Gastrocnemius medialis (tissue), 4 donors: Measurements from ENCODE around the gene MTERF1. TPM values are rescaled to one million over a fixed set of nuclear protein-coding genes. Genes with fewer than 3 reads are reported as not detected.

Source experiments
- ATAC-seq, 2 donors: fragments of 150-250 bp; one replicate each; pipeline ENCODE4 v1.9.1; 2016
- DNase-seq, 2 donors: peaks; one replicate each; pipeline ENCODE4 v3.0.0-alpha.2; 2019
- H3K27ac ChIP-seq, 4 donors: fragments of 200-600 bp; sonication (generic); 1 replicate in 1 of 4; 2 replicates in 3 of 4; pipeline ENCODE4 v1.5.1; 2016 to 2018; ENCODE audit warnings: mild to moderate bottlenecking in 2 of 4, moderate library complexity in 1 of 4
- H3K27me3 ChIP-seq, 3 donors: fragments of 200-600 bp; sonication (generic) in 2 of 3; 1 replicate in 1 of 3; 2 replicates in 2 of 3; pipeline versions ENCODE4 v1.5.1 to v1.6.0; 2016 to 2019; ENCODE audit warnings: mild to moderate bottlenecking in 1 of 3, moderate library complexity in 1 of 3
- H3K36me3 ChIP-seq, 2 donors: fragments of 200-600 bp; sonication (generic) in 1 of 2; one replicate each; pipeline ENCODE4 v1.5.1; 2017 to 2018
- H3K4me1 ChIP-seq, 2 donors: fragments of 200-600 bp; sonication (generic) in 1 of 2; one replicate each; pipeline ENCODE4 v1.5.1; 2016 to 2017; ENCODE audit warnings: mild to moderate bottlenecking in 2 of 2
- H3K4me3 ChIP-seq, 4 donors: fragments of 200-600 bp; sonication (generic) in 3 of 4; 1 replicate in 1 of 4; 2 replicates in 3 of 4; pipeline ENCODE4 v1.5.1; 2016 to 2019; ENCODE audit warnings: mild to moderate bottlenecking in 2 of 4
- H3K9me3 ChIP-seq, 3 donors: fragments of 200-600 bp; sonication (generic) in 2 of 3; 1 replicate in 1 of 3; 2 replicates in 2 of 3; pipeline ENCODE4 v1.5.1; 2016 to 2019
- POLR2A ChIP-seq, 2 donors: fragments of 450-650 bp; IDR thresholded peaks; one replicate each; pipeline ENCODE4 v1.6.1; 2017; ENCODE audit warnings: antibody characterized with exemption in 2 of 2, mild to moderate bottlenecking in 2 of 2, moderate library complexity in 2 of 2
- in situ Hi-C, 4 donors: fragments of 200-750 bp; cut with MboI; loops; one replicate each; pipeline versions ENCODE4 v1.15.0 to v1.8.0; 2017; ENCODE audit warnings: low sequenced_read_pairs in 4 of 4
- intact Hi-C: fragments of 100-400 bp; cut with DNase I; formaldehyde crosslinking; loops from one replicate; pipeline ENCODE4 v1.15.1; 2023; ENCODE audit warnings: low total_unique reads
- total RNA-seq, 4 donors: library from RNA; depleted of rRNA; stranded (reverse); fragments of >200 nt; gene quantifications; one replicate each; pipeline versions ENCODE4 v1.1.0 to v1.2.3, GENCODE V29; 2016
- TF ChIP-seq, protein P1 (sequence below), 5 experiments: fragments of 450-650 bp in 3 of 5; fragments of 200-600 bp in 2 of 5; sonication (generic) in 2 of 5; IDR thresholded peaks in 4 of 5; conservative IDR thresholded peaks in 1 of 5; 1 replicate in 4 of 5; 2 replicates in 1 of 5; pipeline ENCODE4 v1.5.1; 2016 to 2019; ENCODE audit warnings: antibody characterized with exemption in 5 of 5, mild to moderate bottlenecking in 3 of 5, moderate library complexity in 3 of 5

MTERF1 gene
- total RNA-seq, 4 donors from 2014 or later: 3.3 to 5.5 (median 3.7) TPM

- Histone ChIP-seq H3K9me3 (no peaks in the 10 kb centered on the region), H3K4me3 (no peak overlapping the region), H3K27ac (no peak overlapping the region), H3K4me1 (no peaks in the 10 kb centered on the region), H3K36me3 (no peaks in the 10 kb centered on the region), H3K27me3 (no peaks in the 10 kb centered on the region)
- in situ Hi-C loops: no loop called here
- TF ChIP-seq, protein P1, sequence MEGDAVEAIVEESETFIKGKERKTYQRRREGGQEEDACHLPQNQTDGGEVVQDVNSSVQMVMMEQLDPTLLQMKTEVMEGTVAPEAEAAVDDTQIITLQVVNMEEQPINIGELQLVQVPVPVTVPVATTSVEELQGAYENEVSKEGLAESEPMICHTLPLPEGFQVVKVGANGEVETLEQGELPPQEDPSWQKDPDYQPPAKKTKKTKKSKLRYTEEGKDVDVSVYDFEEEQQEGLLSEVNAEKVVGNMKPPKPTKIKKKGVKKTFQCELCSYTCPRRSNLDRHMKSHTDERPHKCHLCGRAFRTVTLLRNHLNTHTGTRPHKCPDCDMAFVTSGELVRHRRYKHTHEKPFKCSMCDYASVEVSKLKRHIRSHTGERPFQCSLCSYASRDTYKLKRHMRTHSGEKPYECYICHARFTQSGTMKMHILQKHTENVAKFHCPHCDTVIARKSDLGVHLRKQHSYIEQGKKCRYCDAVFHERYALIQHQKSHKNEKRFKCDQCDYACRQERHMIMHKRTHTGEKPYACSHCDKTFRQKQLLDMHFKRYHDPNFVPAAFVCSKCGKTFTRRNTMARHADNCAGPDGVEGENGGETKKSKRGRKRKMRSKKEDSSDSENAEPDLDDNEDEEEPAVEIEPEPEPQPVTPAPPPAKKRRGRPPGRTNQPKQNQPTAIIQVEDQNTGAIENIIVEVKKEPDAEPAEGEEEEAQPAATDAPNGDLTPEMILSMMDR (IDR thresholded peaks at IDR 0.05 in 4 of 5, conservative IDR thresholded peaks at IDR 0.05 in 1 of 5): no peak
- no peak for TF ChIP-seq POLR2A (IDR thresholded peaks at IDR 0.05)
- intact Hi-C loops: no loop called here
- ATAC-seq: no peak
- DNase-seq: no peak
Measured at GRCh38 chr7:91847231-91847630, 33.3 kb downstream of the MTERF1 start.

DNA sequence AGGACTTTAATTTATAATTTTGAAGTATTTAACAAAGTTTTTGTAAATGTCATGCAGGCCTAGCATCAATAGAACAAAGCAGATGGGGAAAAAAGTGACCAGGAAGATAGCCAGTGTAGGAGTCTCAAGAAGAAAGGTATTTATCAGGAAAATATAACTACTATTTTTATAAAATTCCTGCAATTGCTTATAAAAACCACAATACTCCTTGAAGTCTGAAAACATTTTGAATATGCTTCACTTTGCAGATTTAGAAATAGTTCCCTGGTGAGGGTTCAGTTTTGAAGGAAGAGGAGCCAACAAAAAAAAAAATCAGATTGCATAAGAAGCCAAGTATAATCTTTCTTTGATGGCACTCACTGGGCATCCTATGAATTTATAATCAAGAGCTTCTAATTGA lies 34.1 kb downstream of the MTERF1 start:
- intact Hi-C loops (no loop called here), in situ Hi-C loops (no loop called here)
- Histone ChIP-seq H3K4me3 (no peak overlapping the region), H3K27me3 (no peaks in the 10 kb centered on the region), H3K27ac (no peak overlapping the region), H3K4me1 (no peaks in the 10 kb centered on the region), H3K36me3 (no peaks in the 10 kb centered on the region), H3K9me3 (no peaks in the 10 kb centered on the region)
- TF ChIP-seq, protein P1 (IDR thresholded peaks at IDR 0.05 in 4 of 5, conservative IDR thresholded peaks at IDR 0.05 in 1 of 5): no peak
- no peak for TF ChIP-seq POLR2A (IDR thresholded peaks at IDR 0.05)
- no peak for DNase-seq
- ATAC-seq: no peak

- intact Hi-C loops: no loop called here
- Histone ChIP-seq H3K9me3 (no peaks in the 10 kb centered on the region), H3K27me3 (no peaks in the 10 kb centered on the region), H3K4me3 (no peak overlapping the region), H3K36me3 (no peaks in the 10 kb centered on the region), H3K4me1 (no peaks in the 10 kb centered on the region), H3K27ac (no peak overlapping the region)
- DNase-seq (no peak), ATAC-seq (no peak)
- TF ChIP-seq POLR2A (IDR thresholded peaks at IDR 0.05): no peak
- TF ChIP-seq, protein P1 (IDR thresholded peaks at IDR 0.05 in 4 of 5, conservative IDR thresholded peaks at IDR 0.05 in 1 of 5): no peak
- in situ Hi-C loops: no loop called here
Measured at GRCh38 chr7:91843831-91844230, 36.7 kb downstream of the MTERF1 start.

DNA sequence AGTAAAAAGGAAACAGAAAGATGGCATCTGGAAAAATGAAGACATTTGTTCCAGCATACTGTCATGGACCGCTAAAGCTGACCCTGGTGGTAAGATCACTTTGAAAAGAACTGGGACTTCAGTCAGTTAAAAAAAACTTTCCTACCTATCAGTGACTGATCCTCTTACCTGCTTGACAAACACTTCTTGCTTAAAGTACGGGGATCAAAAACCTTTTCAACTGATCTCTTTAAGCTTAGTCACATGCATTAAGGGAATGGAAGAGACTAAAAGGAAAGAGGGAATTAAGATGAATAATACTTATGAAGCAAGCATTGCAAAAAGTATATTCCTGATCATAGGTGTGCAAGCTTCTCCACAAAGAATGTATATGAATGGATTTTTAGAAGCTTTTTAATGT lies 42.1 kb downstream of the MTERF1 start:
- Histone ChIP-seq H3K4me3 (no peak overlapping the region), H3K27ac (no peak overlapping the region), H3K36me3 (no peaks in the 10 kb centered on the region), H3K27me3 (no peaks in the 10 kb centered on the region), H3K9me3 (no peaks in the 10 kb centered on the region), H3K4me1 (no peaks in the 10 kb centered on the region)
- TF ChIP-seq, protein P1 (IDR thresholded peaks at IDR 0.05 in 4 of 5, conservative IDR thresholded peaks at IDR 0.05 in 1 of 5): no peak
- no peak for TF ChIP-seq POLR2A (IDR thresholded peaks at IDR 0.05)
- in situ Hi-C loops (no loop called here), intact Hi-C loops (no loop called here)
- no peak for DNase-seq
- ATAC-seq: no peak

- no peak for ATAC-seq
- in situ Hi-C loops (no loop called here), intact Hi-C loops (no loop called here)
- Histone ChIP-seq H3K4me1 (no peaks in the 10 kb centered on the region), H3K4me3 (no peak overlapping the region), H3K9me3 (no peaks in the 10 kb centered on the region), H3K36me3 (no peaks in the 10 kb centered on the region), H3K27ac (no peak overlapping the region), H3K27me3 (no peaks in the 10 kb centered on the region)
- no peak for TF ChIP-seq POLR2A (IDR thresholded peaks at IDR 0.05)
- TF ChIP-seq, protein P1 (IDR thresholded peaks at IDR 0.05 in 4 of 5, conservative IDR thresholded peaks at IDR 0.05 in 1 of 5): no peak
- DNase-seq: no peak
Measured at GRCh38 chr7:91837397-91838070, 43.0 kb downstream of the MTERF1 start.
